ENCODE results near the gene ATG9B. TPM values are rescaled to one million over a fixed set of nuclear protein-coding genes. Genes with fewer than 3 reads are reported as not detected.

Gene ATG9B
- polyA plus RNA-seq, 2 of the 4 experiments (the other 2 are of a cell fraction) = 0.06 to 0.23 TPM

GRCh38 chr7:150994838-150995510, 29.3 kb downstream of the ATG9B start:
- CTCF ChIA-PET = interaction anchor here (0.5 to 5.8 kb wide), 11 partner anchors 9 to 218 kb away, joined by 3 to 39 read pairs (median 5); no protein-coding TSS in a partner anchor
- WGBS (ENCODE audit: missing lambda C conversion rate) = 75% methylated on average over 14 of the region's 19 CpGs
- H3K9me3 ChIP-seq = peaks cover 19% of the 10 kb centered on the region
- H3K27ac ChIP-seq = no peak overlapping the region
- H3K4me3 ChIP-seq = no peak overlapping the region
- no peak for DNase-seq (ENCODE audit: low read depth in 1 of 2, low spot score in 1 of 2)
- no peak overlapping the region for H3K4me2 ChIP-seq
- H3K4me1 ChIP-seq = no peaks in the 10 kb centered on the region
- no peak for FAIRE-seq
- POLR2A ChIA-PET = no interaction called here
- peak in 1 of 2 experiments; percentile 7; a peak in 3 of 6 replicates for ATAC-seq
- no peak for TF ChIP-seq ZNF302 (CRISPR knock-in tag; IDR thresholded peaks at IDR 0.05)
- TF ChIP-seq USF2 (IDR thresholded peaks at IDR 0.05) = no peak
- no peak for TF ChIP-seq RAD21 (conservative IDR thresholded peaks at IDR 0.05 in 1 of 2, IDR thresholded peaks at IDR 0.05 in 1 of 2)
- no peak for TF ChIP-seq ZFP36 (IDR thresholded peaks at IDR 0.05; ENCODE audit: borderline replicate concordance, partially characterized antibody)
- no peak for TF ChIP-seq ZC3H11A (IDR thresholded peaks at IDR 0.05)
- TF ChIP-seq CTCF (IDR thresholded peaks at IDR 0.05) = no peak

- ATAC-seq (peak; percentile 40 to 62; a peak in 5 of 6 replicates), DNase-seq (ENCODE audit: low read depth in 1 of 2, low spot score in 1 of 2) (no peak), FAIRE-seq (no peak)
- POLR2A ChIA-PET = no interaction called here
- no peak for TF ChIP-seq E2F6 (IDR thresholded peaks at IDR 0.05; ENCODE audit: borderline replicate concordance, low read depth)
- no peak for TF ChIP-seq NFE2L2 (conservative IDR thresholded peaks at IDR 0.05; ENCODE audit: low read length)
- TF ChIP-seq HMGXB4 (CRISPR knock-in tag; IDR thresholded peaks at IDR 0.05; ENCODE audit: borderline replicate concordance) = no peak
- TF ChIP-seq FOXS1 (CRISPR knock-in tag; IDR thresholded peaks at IDR 0.05) = no peak
- TF ChIP-seq EHMT2 (IDR thresholded peaks at IDR 0.05; ENCODE audit: low read depth) = no peak
- TF ChIP-seq JUN (IDR thresholded peaks at IDR 0.05) = no peak
- no peak for TF ChIP-seq ZFP36 (IDR thresholded peaks at IDR 0.05; ENCODE audit: borderline replicate concordance, partially characterized antibody)
- TF ChIP-seq NR3C1 (IDR thresholded peaks at IDR 0.05) = no peak
- TF ChIP-seq, protein P1, sequence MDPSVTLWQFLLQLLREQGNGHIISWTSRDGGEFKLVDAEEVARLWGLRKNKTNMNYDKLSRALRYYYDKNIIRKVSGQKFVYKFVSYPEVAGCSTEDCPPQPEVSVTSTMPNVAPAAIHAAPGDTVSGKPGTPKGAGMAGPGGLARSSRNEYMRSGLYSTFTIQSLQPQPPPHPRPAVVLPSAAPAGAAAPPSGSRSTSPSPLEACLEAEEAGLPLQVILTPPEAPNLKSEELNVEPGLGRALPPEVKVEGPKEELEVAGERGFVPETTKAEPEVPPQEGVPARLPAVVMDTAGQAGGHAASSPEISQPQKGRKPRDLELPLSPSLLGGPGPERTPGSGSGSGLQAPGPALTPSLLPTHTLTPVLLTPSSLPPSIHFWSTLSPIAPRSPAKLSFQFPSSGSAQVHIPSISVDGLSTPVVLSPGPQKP (IDR thresholded peaks at IDR 0.05; ENCODE audit: low read depth, low read length) = no peak
- TF ChIP-seq, protein P2, sequence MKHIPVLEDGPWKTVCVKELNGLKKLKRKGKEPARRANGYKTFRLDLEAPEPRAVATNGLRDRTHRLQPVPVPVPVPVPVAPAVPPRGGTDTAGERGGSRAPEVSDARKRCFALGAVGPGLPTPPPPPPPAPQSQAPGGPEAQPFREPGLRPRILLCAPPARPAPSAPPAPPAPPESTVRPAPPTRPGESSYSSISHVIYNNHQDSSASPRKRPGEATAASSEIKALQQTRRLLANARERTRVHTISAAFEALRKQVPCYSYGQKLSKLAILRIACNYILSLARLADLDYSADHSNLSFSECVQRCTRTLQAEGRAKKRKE (CRISPR knock-in tag; IDR thresholded peaks at IDR 0.05; ENCODE audit: low read depth) = no peak
- no peak for TF ChIP-seq CHD4 (IDR thresholded peaks at IDR 0.05; ENCODE audit: borderline replicate concordance)
- TF ChIP-seq HOXA7 (CRISPR knock-in tag; IDR thresholded peaks at IDR 0.05) = no peak
- TF ChIP-seq BHLHE40 (IDR thresholded peaks at IDR 0.05; ENCODE audit: low read depth, low read length) = no peak
- H3K9me3 ChIP-seq = peaks cover 25% of the 10 kb centered on the region
- H3K4me2 ChIP-seq = no peak overlapping the region
- CTCF ChIA-PET = interaction anchor here (0.9 to 5.8 kb wide), 11 partner anchors 8 to 97 kb away, joined by 3 to 39 read pairs (median 5); no protein-coding TSS in a partner anchor
- no peak overlapping the region for H3K4me3 ChIP-seq
- H3K27ac ChIP-seq = no peak overlapping the region
- H3K4me1 ChIP-seq = no peaks in the 10 kb centered on the region
- WGBS (ENCODE audit: missing lambda C conversion rate) = 59% methylated on average over 12 of the region's 15 CpGs
Measured at GRCh38 chr7:150994141-150994837, 30.0 kb downstream of the ATG9B start.

Data from A549 (cell line).